Measurements from ENCODE around the gene PCCB. TPM values are rescaled to one million over a fixed set of nuclear protein-coding genes. Genes with fewer than 3 reads are reported as not detected.

Gene PCCB
- total RNA-seq, 1 experiment from 2014 or later, result 53.5 TPM

- no peak overlapping the region for H2AFZ ChIP-seq (ENCODE audit: low read length)
- DNase-seq (no peak), ATAC-seq (no peak)
- POLR2A ChIA-PET (ENCODE audit: unreplicated experiment), result no interaction called here
- no peaks in the 10 kb centered on the region for H3K4me1 ChIP-seq (ENCODE audit: insufficient read depth, low read length)
- peaks cover 24% of the 10 kb centered on the region for H3K36me3 ChIP-seq (ENCODE audit: low read depth, low read length)
- H3F3A ChIP-seq (ENCODE audit: low read length, unreplicated experiment), result no peaks in the 10 kb centered on the region
- TF ChIP-seq EZH2phosphoT487 (IDR thresholded peaks at IDR 0.05; ENCODE audit: borderline replicate concordance, low read length), result no peak
- no peak for TF ChIP-seq EZH2 (IDR thresholded peaks at IDR 0.05; ENCODE audit: low read length, unreplicated experiment)
- TF ChIP-seq CTCF (conservative IDR thresholded peaks at IDR 0.05; ENCODE audit: low read depth, low read length), result no peak
- no peak overlapping the region for H3K4me3 ChIP-seq (ENCODE audit: low read length)
- H3K9me3 ChIP-seq (ENCODE audit: low read length), result 0 out of 2 replicates have a peak, but pooled peaks cover 4% of the 10 kb centered on the region
- no peaks in the 10 kb centered on the region for H3K9me2 ChIP-seq (replicated peaks; ENCODE audit: low read length)
- no peaks in the 10 kb centered on the region for H3K79me2 ChIP-seq (ENCODE audit: low read length)
- H3K27me3 ChIP-seq (ENCODE audit: low read length), result no peaks in the 10 kb centered on the region
- no peak overlapping the region for H3K4me2 ChIP-seq (ENCODE audit: low read length)
- H4K20me1 ChIP-seq (ENCODE audit: low read length), result no peaks in the 10 kb centered on the region
- intact Hi-C loops (cut with micrococcal nuclease), result no loop called here
- CTCF ChIA-PET, result no interaction called here
- H3K27ac ChIP-seq (ENCODE audit: low read length), result no peak overlapping the region
- no peak overlapping the region for H3K9ac ChIP-seq (ENCODE audit: low read length)
- no TSS peak for BruUV-seq (replicated peaks)
Measured at GRCh38 chr3:136283627-136284026, 33.5 kb downstream of the PCCB start.

- CTCF ChIA-PET, result no interaction called here
- Histone ChIP-seq H3K9ac (ENCODE audit: low read length) (no peak overlapping the region), H3K27me3 (ENCODE audit: low read length) (no peaks in the 10 kb centered on the region), H3K4me3 (ENCODE audit: low read length) (no peak overlapping the region), H3K79me2 (ENCODE audit: low read length) (no peaks in the 10 kb centered on the region), H3K4me2 (ENCODE audit: low read length) (no peak overlapping the region), H4K20me1 (ENCODE audit: low read length) (no peaks in the 10 kb centered on the region), H2AFZ (ENCODE audit: low read length) (no peak overlapping the region), H3K27ac (ENCODE audit: low read length) (no peak overlapping the region), H3K9me2 (replicated peaks; ENCODE audit: low read length) (no peaks in the 10 kb centered on the region), H3K4me1 (ENCODE audit: insufficient read depth, low read length) (no peaks in the 10 kb centered on the region), H3F3A (ENCODE audit: low read length, unreplicated experiment) (no peaks in the 10 kb centered on the region), H3K9me3 (ENCODE audit: low read length) (no peaks in the 10 kb centered on the region), H3K36me3 (ENCODE audit: low read depth, low read length) (no peaks in the 10 kb centered on the region)
- ATAC-seq (no peak), DNase-seq (no peak)
- POLR2A ChIA-PET (ENCODE audit: unreplicated experiment), result interaction anchor here (0.6 kb wide), 1 partner anchor 46 kb away, joined by 5 read pairs; no protein-coding TSS in a partner anchor
- TF ChIP-seq EZH2 (IDR thresholded peaks at IDR 0.05; ENCODE audit: low read length, unreplicated experiment) (no peak), EZH2phosphoT487 (IDR thresholded peaks at IDR 0.05; ENCODE audit: borderline replicate concordance, low read length) (no peak), CTCF (conservative IDR thresholded peaks at IDR 0.05; ENCODE audit: low read depth, low read length) (no peak)
- BruUV-seq (replicated peaks), result no TSS peak
- intact Hi-C loops (cut with micrococcal nuclease), result no loop called here
Measured at GRCh38 chr3:136291302-136291701, 41.2 kb downstream of the PCCB start.

- CTCF ChIA-PET, result no interaction called here
Measured at GRCh38 chr3:136292500-136292899, 42.4 kb downstream of the PCCB start.

More at GRCh38 chr3:136292500-136292899, 42.4 kb downstream of the PCCB start:
- POLR2A ChIA-PET (ENCODE audit: unreplicated experiment), result no interaction called here
- Histone ChIP-seq H3K27ac (ENCODE audit: low read length) (no peak overlapping the region), H2AFZ (ENCODE audit: low read length) (no peak overlapping the region), H3K9me2 (replicated peaks; ENCODE audit: low read length) (no peaks in the 10 kb centered on the region), H3K9me3 (ENCODE audit: low read length) (no peaks in the 10 kb centered on the region), H3K4me1 (ENCODE audit: insufficient read depth, low read length) (no peaks in the 10 kb centered on the region), H3F3A (ENCODE audit: low read length, unreplicated experiment) (no peaks in the 10 kb centered on the region), H3K27me3 (ENCODE audit: low read length) (no peaks in the 10 kb centered on the region), H3K4me3 (ENCODE audit: low read length) (no peak overlapping the region), H3K36me3 (ENCODE audit: low read depth, low read length) (no peaks in the 10 kb centered on the region), H4K20me1 (ENCODE audit: low read length) (no peaks in the 10 kb centered on the region), H3K9ac (ENCODE audit: low read length) (no peak overlapping the region), H3K4me2 (ENCODE audit: low read length) (no peak overlapping the region), H3K79me2 (ENCODE audit: low read length) (no peaks in the 10 kb centered on the region)
- TF ChIP-seq EZH2phosphoT487 (IDR thresholded peaks at IDR 0.05; ENCODE audit: borderline replicate concordance, low read length) (no peak), EZH2 (IDR thresholded peaks at IDR 0.05; ENCODE audit: low read length, unreplicated experiment) (no peak), CTCF (conservative IDR thresholded peaks at IDR 0.05; ENCODE audit: low read depth, low read length) (no peak)
- no peak for ATAC-seq
- intact Hi-C loops (cut with micrococcal nuclease), result no loop called here
- no TSS peak for BruUV-seq (replicated peaks)
- no peak for DNase-seq
